Stimulated activated naive CD8-positive, alpha-beta T cell treated with anti-CD3 and anti-CD28 coated beads, Interleukin-15, Interleukin-2, amounts not matched to agents 100 ng/mL and 50 ng/mL, for 24 hours (primary cell): ENCODE data around the gene SH3TC1.
A peak's percentile ranks its signal among the peaks of the same experiment; 100 is the strongest.

Experiments used
- H3K27ac Mint-ChIP-seq: one replicate; pipeline ENCODE4 v1.8.0; 2021; ENCODE audit warnings: mild to moderate bottlenecking, mixed read lengths
- H3K27me3 Mint-ChIP-seq: one replicate; pipeline ENCODE4 v1.8.0; 2021; ENCODE audit warnings: mixed read lengths
- H3K36me3 Mint-ChIP-seq: one replicate; pipeline ENCODE4 v1.8.0; 2021; ENCODE audit warnings: low read depth, mixed read lengths
- H3K4me1 Mint-ChIP-seq: one replicate; pipeline ENCODE4 v1.8.0; 2021; ENCODE audit warnings: low read depth, mixed read lengths
- H3K4me3 Mint-ChIP-seq: one replicate; pipeline ENCODE4 v1.8.0; 2021; ENCODE audit warnings: mild to moderate bottlenecking, mixed read lengths
- H3K9me3 Mint-ChIP-seq: one replicate; pipeline ENCODE4 v1.8.0; 2021; ENCODE audit warnings: mixed read lengths

Gene SH3TC1

GRCh38 chr4:8219236-8219635, 20.1 kb downstream of the SH3TC1 start:
- no peak overlapping the region for H3K27ac Mint-ChIP-seq
- peaks cover 10% of the 10 kb centered on the region for H3K36me3 Mint-ChIP-seq
- no peaks in the 10 kb centered on the region for H3K27me3 Mint-ChIP-seq
- H3K4me1 Mint-ChIP-seq = peaks cover 12% of the 10 kb centered on the region
- no peak overlapping the region for H3K4me3 Mint-ChIP-seq
- H3K9me3 Mint-ChIP-seq = no peaks in the 10 kb centered on the region

- H3K9me3 Mint-ChIP-seq = no peaks in the 10 kb centered on the region
- no peak overlapping the region for H3K4me3 Mint-ChIP-seq
- H3K27me3 Mint-ChIP-seq = no peaks in the 10 kb centered on the region
- peaks cover 11% of the 10 kb centered on the region for H3K36me3 Mint-ChIP-seq
- no peak overlapping the region for H3K27ac Mint-ChIP-seq
- peaks cover 25% of the 10 kb centered on the region for H3K4me1 Mint-ChIP-seq
These were observed 21.8 kb downstream of the SH3TC1 start for GRCh38 chr4:8220661-8221450.

- H3K36me3 Mint-ChIP-seq = peaks cover 11% of the 10 kb centered on the region
- H3K4me3 Mint-ChIP-seq = no peak overlapping the region
- no peaks in the 10 kb centered on the region for H3K9me3 Mint-ChIP-seq
- no peaks in the 10 kb centered on the region for H3K27me3 Mint-ChIP-seq
- H3K4me1 Mint-ChIP-seq = peaks cover 28% of the 10 kb centered on the region
- no peak overlapping the region for H3K27ac Mint-ChIP-seq
These were observed 22.4 kb downstream of the SH3TC1 start for GRCh38 chr4:8221476-8221875.

GRCh38 chr4:8221985-8222384, 22.9 kb downstream of the SH3TC1 start:
- peaks cover 11% of the 10 kb centered on the region for H3K36me3 Mint-ChIP-seq
- H3K27ac Mint-ChIP-seq = no peak overlapping the region
- H3K9me3 Mint-ChIP-seq = no peaks in the 10 kb centered on the region
- H3K4me3 Mint-ChIP-seq = no peak overlapping the region
- peaks cover 32% of the 10 kb centered on the region for H3K4me1 Mint-ChIP-seq
- H3K27me3 Mint-ChIP-seq = no peaks in the 10 kb centered on the region

- Mint-ChIP-seq H3K9me3 (no peaks in the 10 kb centered on the region), H3K4me3 (no peak overlapping the region), H3K36me3 (peaks cover 11% of the 10 kb centered on the region), H3K4me1 (peaks cover 33% of the 10 kb centered on the region), H3K27ac (no peak overlapping the region), H3K27me3 (no peaks in the 10 kb centered on the region)
These were observed 23.7 kb downstream of the SH3TC1 start for GRCh38 chr4:8222609-8223388.

- Mint-ChIP-seq H3K36me3 (peaks cover 11% of the 10 kb centered on the region), H3K27me3 (no peaks in the 10 kb centered on the region), H3K9me3 (no peaks in the 10 kb centered on the region), H3K4me1 (peaks cover 47% of the 10 kb centered on the region), H3K4me3 (no peak overlapping the region), H3K27ac (no peak overlapping the region)
These were observed 25.3 kb downstream of the SH3TC1 start for GRCh38 chr4:8224267-8224974.

GRCh38 chr4:8224975-8225625, 26.0 kb downstream of the SH3TC1 start:
- Mint-ChIP-seq H3K9me3 (no peaks in the 10 kb centered on the region), H3K27me3 (no peaks in the 10 kb centered on the region), H3K4me1 (peaks cover 51% of the 10 kb centered on the region), H3K4me3 (no peak overlapping the region), H3K27ac (no peak overlapping the region), H3K36me3 (peaks cover 11% of the 10 kb centered on the region)

- Mint-ChIP-seq H3K36me3 (peaks cover 15% of the 10 kb centered on the region), H3K27ac (no peak overlapping the region), H3K4me3 (no peak overlapping the region), H3K4me1 (peaks cover 57% of the 10 kb centered on the region), H3K27me3 (no peaks in the 10 kb centered on the region), H3K9me3 (no peaks in the 10 kb centered on the region)
These were observed 26.8 kb downstream of the SH3TC1 start for GRCh38 chr4:8225706-8226443.

- Mint-ChIP-seq H3K4me3 (no peak overlapping the region), H3K4me1 (peaks cover 47% of the 10 kb centered on the region), H3K27ac (no peak overlapping the region), H3K27me3 (no peaks in the 10 kb centered on the region), H3K36me3 (peaks cover 11% of the 10 kb centered on the region), H3K9me3 (no peaks in the 10 kb centered on the region)
These were observed 28.2 kb downstream of the SH3TC1 start for GRCh38 chr4:8227201-8227770.

GRCh38 chr4:8227771-8228318, 28.8 kb downstream of the SH3TC1 start:
- Mint-ChIP-seq H3K4me1 (peaks cover 47% of the 10 kb centered on the region), H3K9me3 (no peaks in the 10 kb centered on the region), H3K4me3 (no peak overlapping the region), H3K27me3 (no peaks in the 10 kb centered on the region), H3K27ac (no peak overlapping the region), H3K36me3 (peaks cover 11% of the 10 kb centered on the region)

GRCh38 chr4:8228319-8229250, 29.5 kb downstream of the SH3TC1 start:
- Mint-ChIP-seq H3K9me3 (no peaks in the 10 kb centered on the region), H3K36me3 (peaks cover 11% of the 10 kb centered on the region), H3K27me3 (no peaks in the 10 kb centered on the region), H3K4me3 (peak overlapping the region; percentile 13), H3K27ac (peak overlapping the region; percentile 43), H3K4me1 (peaks cover 47% of the 10 kb centered on the region)

GRCh38 chr4:8229331-8229975, 30.4 kb downstream of the SH3TC1 start:
- no peaks in the 10 kb centered on the region for H3K27me3 Mint-ChIP-seq
- H3K36me3 Mint-ChIP-seq = peaks cover 4% of the 10 kb centered on the region
- no peak overlapping the region for H3K4me3 Mint-ChIP-seq
- H3K9me3 Mint-ChIP-seq = no peaks in the 10 kb centered on the region
- peaks cover 43% of the 10 kb centered on the region for H3K4me1 Mint-ChIP-seq
- peak overlapping the region; percentile 43 for H3K27ac Mint-ChIP-seq
